Fibroblast of lung (primary cell): ENCODE measurements around the gene CBX8. TPM values are rescaled to one million over a fixed set of nuclear protein-coding genes. Genes with fewer than 3 reads are reported as not detected.

ENCODE experiments used
- DNase-seq, 2 donors: peaks; one replicate each; pipeline versions ENCODE4 v3.0.0 to v3.0.0-alpha.2; 2010; ENCODE audit warnings: low read depth in 2 of 2
- H2AFZ ChIP-seq: 2 replicates; pipeline ENCODE4 v1.5.1; 2012; ENCODE audit warnings: low read length, control low read depth, inconsistent platforms
- H3K27ac ChIP-seq: 2 replicates; pipeline ENCODE4 v1.5.1; 2011; ENCODE audit warnings: low read length, control low read depth; ENCODE audit not compliant: insufficient read depth
- H3K27me3 ChIP-seq: 2 replicates; pipeline ENCODE4 v1.5.1; 2011; ENCODE audit warnings: mild to moderate bottlenecking, low read length; ENCODE audit not compliant: control insufficient read depth, insufficient read depth
- H3K36me3 ChIP-seq: 2 replicates; pipeline ENCODE4 v1.5.1; 2011; ENCODE audit warnings: low read length; ENCODE audit not compliant: control insufficient read depth, insufficient read depth
- H3K4me1 ChIP-seq: 2 replicates; pipeline ENCODE4 v1.5.1; 2011; ENCODE audit warnings: low read length; ENCODE audit not compliant: control insufficient read depth, insufficient read depth; ENCODE audit errors: extremely low read depth
- H3K4me2 ChIP-seq: 2 replicates; pipeline ENCODE4 v1.5.1; 2011; ENCODE audit warnings: low read length, control low read depth; ENCODE audit not compliant: insufficient read depth; ENCODE audit errors: extremely low read depth
- H3K4me3 ChIP-seq, 4 experiments: fragments of 200-600 bp in 1 of 4; sonication (generic) in 1 of 4; replicated peaks in 1 of 4; 2 replicates each; pipeline ENCODE4 v1.5.1; 2011 to 2016; ENCODE audit warnings: low read length in 4 of 4, low read depth in 3 of 4, mild to moderate bottlenecking in 3 of 4, control low read depth in 2 of 4, inconsistent platforms in 1 of 4, mixed read lengths in 1 of 4; ENCODE audit not compliant: insufficient read depth in 1 of 4; ENCODE audit errors: control extremely low read depth in 1 of 4
- H3K79me2 ChIP-seq: 2 replicates; pipeline ENCODE4 v1.5.1; 2012; ENCODE audit warnings: mild to moderate bottlenecking, low read length, inconsistent platforms; ENCODE audit not compliant: control insufficient read depth, insufficient read depth
- H3K9ac ChIP-seq: 2 replicates; pipeline ENCODE4 v1.5.1; 2011; ENCODE audit warnings: mild to moderate bottlenecking, low read length, control low read depth; ENCODE audit not compliant: insufficient read depth
- H3K9me3 ChIP-seq: 2 replicates; pipeline ENCODE4 v1.5.1; 2012; ENCODE audit warnings: low read depth, low read length; ENCODE audit not compliant: control insufficient read depth, insufficient read depth
- H4K20me1 ChIP-seq: 2 replicates; pipeline ENCODE4 v1.5.1; 2011; ENCODE audit warnings: low read length; ENCODE audit not compliant: control insufficient read depth, insufficient read depth; ENCODE audit errors: extremely low read depth
- CTCF ChIP-seq, 2 donors: IDR thresholded peaks in 1 of 2; conservative IDR thresholded peaks in 1 of 2; 1 replicate in 1 of 2; 2 replicates in 1 of 2; pipeline ENCODE4 v1.5.1; 2011 to 2012; ENCODE audit warnings: low read length in 2 of 2, control low read depth in 1 of 2, inconsistent platforms in 1 of 2, low read depth in 1 of 2, mild to moderate bottlenecking in 1 of 2
- EZH2 ChIP-seq: IDR thresholded peaks from 2 replicates; pipeline ENCODE4 v1.5.1; 2012; ENCODE audit warnings: low read length, control low read depth, mild to moderate bottlenecking; ENCODE audit errors: missing control alignments
- polyA plus RNA-seq, 2 donors: library from polyadenylated mRNA; depleted of rRNA in 1 of 2; stranded (reverse) in 1 of 2; unstranded in 1 of 2; fragments of >200 nt; gene quantifications; 2 replicates each; pipeline ENCODE4 v1.2.1, GENCODE V29; 2011 to 2012; ENCODE audit warnings: missing spikeins in 1 of 2
- total RNA-seq: library from RNA; depleted of rRNA; stranded (reverse); fragments of >200 nt; gene quantifications from 2 replicates; pipeline ENCODE4 v1.2.1, GENCODE V29; 2014

The CBX8 gene
- total and polyA plus RNA-seq, 2 donors (not counting 1 experiment from before 2014, with no cell fraction given): 0.19 to 4.0 TPM

GRCh38 chr17:79795795-79796443 lies 958 bp downstream of the CBX8 start:
- H3K36me3 ChIP-seq: peaks cover 6% of the 10 kb centered on the region
- no peak overlapping the region for H2AFZ ChIP-seq
- peak overlapping the region; percentile 98 for H3K4me2 ChIP-seq
- H3K4me3 ChIP-seq: peak overlapping the region; percentile 62 to 73 (median 71)
- H3K27ac ChIP-seq: no peak overlapping the region
- TF ChIP-seq CTCF (conservative IDR thresholded peaks at IDR 0.05 in 1 of 2, IDR thresholded peaks at IDR 0.05 in 1 of 2; ENCODE audit: low read depth in 1 of 2, low read length in 2 of 2) (no peak), EZH2 (no peak)
- no peak overlapping the region for H3K9ac ChIP-seq
- no peaks in the 10 kb centered on the region for H3K79me2 ChIP-seq
- no peaks in the 10 kb centered on the region for H4K20me1 ChIP-seq
- H3K4me1 ChIP-seq: peaks cover 13% of the 10 kb centered on the region
- H3K9me3 ChIP-seq: no peaks in the 10 kb centered on the region
- H3K27me3 ChIP-seq: peaks cover 46% of the 10 kb centered on the region
- DNase-seq: no peak

- peaks cover 46% of the 10 kb centered on the region for H3K27me3 ChIP-seq
- H3K4me1 ChIP-seq: peaks cover 13% of the 10 kb centered on the region
- no peaks in the 10 kb centered on the region for H3K9me3 ChIP-seq
- H3K9ac ChIP-seq: no peak overlapping the region
- no peak overlapping the region for H2AFZ ChIP-seq
- no peak for TF ChIP-seq CTCF (conservative IDR thresholded peaks at IDR 0.05 in 1 of 2, IDR thresholded peaks at IDR 0.05 in 1 of 2; ENCODE audit: low read depth in 1 of 2, low read length in 2 of 2)
- TF ChIP-seq EZH2: no peak
- no peaks in the 10 kb centered on the region for H4K20me1 ChIP-seq
- no peak overlapping the region for H3K4me3 ChIP-seq
- no peaks in the 10 kb centered on the region for H3K79me2 ChIP-seq
- no peak for DNase-seq
- H3K36me3 ChIP-seq: peaks cover 6% of the 10 kb centered on the region
- H3K27ac ChIP-seq: no peak overlapping the region
- H3K4me2 ChIP-seq: no peak overlapping the region
Measured at GRCh38 chr17:79794659-79795511, 2.0 kb downstream of the CBX8 start.

GRCh38 chr17:79793924-79794304 lies 3.0 kb downstream of the CBX8 start:
- Histone ChIP-seq H3K4me2 (peak overlapping the region; percentile 94), H3K9me3 (no peaks in the 10 kb centered on the region), H2AFZ (no peak overlapping the region), H3K27ac (peak overlapping the region; percentile 89), H3K4me1 (peaks cover 13% of the 10 kb centered on the region), H3K9ac (no peak overlapping the region), H3K36me3 (peaks cover 6% of the 10 kb centered on the region), H3K79me2 (no peaks in the 10 kb centered on the region), H3K4me3 (peak overlapping the region in 2 of 4 experiments; percentile 57 to 61), H3K27me3 (peaks cover 46% of the 10 kb centered on the region), H4K20me1 (no peaks in the 10 kb centered on the region)
- TF ChIP-seq EZH2 (no peak), CTCF (conservative IDR thresholded peaks at IDR 0.05 in 1 of 2, IDR thresholded peaks at IDR 0.05 in 1 of 2; ENCODE audit: low read depth in 1 of 2, low read length in 2 of 2) (no peak)
- DNase-seq: peak in 1 of 2 donors; percentile 52
